Stomach (tissue), 4 donors: ENCODE data around the gene PPP1R12B.

ENCODE experiments used
- CTCF ChIP-seq, 7 experiments: fragments of 450-650 bp in 4 of 7; fragments of 200-600 bp in 3 of 7; sonication (generic) in 3 of 7; IDR thresholded peaks; one replicate each; pipeline ENCODE4 v1.5.1; 2016 to 2019; ENCODE audit warnings: antibody characterized with exemption in 7 of 7, control low read depth in 2 of 7, mild to moderate bottlenecking in 1 of 7
- POLR2A ChIP-seq, 4 donors: fragments of 450-650 bp; IDR thresholded peaks; one replicate each; pipeline ENCODE4 v1.6.1; 2016; ENCODE audit warnings: antibody characterized with exemption in 4 of 4, control low read depth in 2 of 4, mild to moderate bottlenecking in 1 of 4, moderate library complexity in 1 of 4
- POLR2AphosphoS5 ChIP-seq, 3 donors: sonication (generic); formaldehyde crosslinking; IDR thresholded peaks; one replicate each; pipeline ENCODE4 v1.6.1; 2016; ENCODE audit warnings: antibody characterized with exemption in 3 of 3

GRCh38 chr1:202630541-202630940 is 282.0 kb downstream of the PPP1R12B start:
- TF ChIP-seq CTCF (IDR thresholded peaks at IDR 0.05), result no peak
- no peak for TF ChIP-seq POLR2A (IDR thresholded peaks at IDR 0.05)
- no peak for TF ChIP-seq POLR2AphosphoS5 (IDR thresholded peaks at IDR 0.05)
